Kidney epithelial cell (primary cell): ENCODE measurements around the gene TNPO1. TPM values are rescaled to one million over a fixed set of nuclear protein-coding genes. Genes with fewer than 3 reads are reported as not detected.

Experiments
- DNase-seq: peaks from one replicate; pipeline ENCODE4 v3.0.0-alpha.2; 2010; ENCODE audit warnings: low read depth
- H3K27me3 ChIP-seq: 2 replicates; pipeline ENCODE4 v1.6.0; 2011; ENCODE audit warnings: low read length; ENCODE audit not compliant: control insufficient read depth, insufficient read depth
- H3K36me3 ChIP-seq: 2 replicates; pipeline ENCODE4 v1.5.1; 2011; ENCODE audit warnings: low read length; ENCODE audit not compliant: control insufficient read depth, insufficient read depth
- H3K4me3 ChIP-seq: 2 replicates; pipeline ENCODE4 v1.5.1; 2011; ENCODE audit warnings: low read depth, mild to moderate bottlenecking, control low read depth, low read length
- CTCF ChIP-seq: IDR thresholded peaks from 2 replicates; pipeline ENCODE4 v1.5.1; 2011; ENCODE audit warnings: mild to moderate bottlenecking, moderate library complexity, low read length, control low read depth, inconsistent platforms; ENCODE audit not compliant: insufficient read depth, poor library complexity, severe bottlenecking
- total RNA-seq: library from RNA; depleted of rRNA; stranded (reverse); fragments of >200 nt; gene quantifications from 2 replicates; pipeline ENCODE4 v1.2.3, GENCODE V29; 2015

TNPO1 gene
- total RNA-seq, 1 donor from 2014 or later: 118 TPM

GRCh38 chr5:72957337-72957736 is 140.9 kb downstream of the TNPO1 start:
- no peak for DNase-seq
- TF ChIP-seq CTCF: no peak
- Histone ChIP-seq H3K36me3 (no peaks in the 10 kb centered on the region), H3K4me3 (peak overlapping the region; percentile 68), H3K27me3 (no peaks in the 10 kb centered on the region)

GRCh38 chr5:72959257-72959656 is 142.8 kb downstream of the TNPO1 start:
- Histone ChIP-seq H3K36me3 (no peaks in the 10 kb centered on the region), H3K27me3 (no peaks in the 10 kb centered on the region), H3K4me3 (no peak overlapping the region)
- no peak for TF ChIP-seq CTCF
- no peak for DNase-seq

Other genes starting within 250 kb of the TNPO1 start
- gene FCHO2, start 139.4 kb downstream of the TNPO1 start, total RNA-seq: 11.1 and 11.2 TPM in 2 replicates